ENCODE results near the gene FCHO1.

- TF ChIP-seq CTCF (IDR thresholded peaks at IDR 0.05 in 4 of 5, conservative IDR thresholded peaks at IDR 0.05 in 1 of 5) = peak; percentile 35 to 71 (median 58)
- no peak for TF ChIP-seq POLR2A (IDR thresholded peaks at IDR 0.05)
Observed at GRCh38 chr19:17766543-17767131, 15.4 kb downstream of the FCHO1 start.

Measured in gastrocnemius medialis (tissue), 4 donors.